GM19467 (cell line): ENCODE data around the gene KRT75.

ENCODE experiments used
- ATAC-seq: cut with Tn5 transposase; IDR thresholded peaks from one replicate; pipeline ENCODE4 v1.9.1; 2021; ENCODE audit warnings: mild to moderate bottlenecking, moderate library complexity; ENCODE audit not compliant: unreplicated experiment

The KRT75 gene

GRCh38 chr12:52440821-52441319 is 6.7 kb upstream of the KRT75 start:
- ATAC-seq = no peak

- ATAC-seq = no peak
Observed at GRCh38 chr12:52439845-52440244, 5.7 kb upstream of the KRT75 start.

- no peak for ATAC-seq
Observed at GRCh38 chr12:52439420-52439819, 5.2 kb upstream of the KRT75 start.

GRCh38 chr12:52438305-52439301 is 4.4 kb upstream of the KRT75 start:
- ATAC-seq = no peak

GRCh38 chr12:52437508-52437907 is 3.3 kb upstream of the KRT75 start:
- no peak for ATAC-seq

- ATAC-seq = no peak
Observed at GRCh38 chr12:52436828-52437474, 2.8 kb upstream of the KRT75 start.

- ATAC-seq = no peak
Observed at GRCh38 chr12:52436000-52436827, 2.0 kb upstream of the KRT75 start.

- no peak for ATAC-seq
Observed at GRCh38 chr12:52435659-52435999, 1.5 kb upstream of the KRT75 start.

GRCh38 chr12:52434760-52435530 is 774 bp upstream of the KRT75 start:
- no peak for ATAC-seq

- no peak for ATAC-seq
Observed at GRCh38 chr12:52433501-52434080, 580 bp downstream of the KRT75 start.

GRCh38 chr12:52432559-52433207 is 1.5 kb downstream of the KRT75 start:
- no peak for ATAC-seq

GRCh38 chr12:52428121-52428520 is 6.0 kb downstream of the KRT75 start:
- no peak for ATAC-seq

GRCh38 chr12:52427083-52427482 is 7.1 kb downstream of the KRT75 start:
- no peak for ATAC-seq

GRCh38 chr12:52426034-52426433 is 8.1 kb downstream of the KRT75 start:
- no peak for ATAC-seq

- ATAC-seq = no peak
Observed at GRCh38 chr12:52425466-52425865, 8.7 kb downstream of the KRT75 start.

GRCh38 chr12:52423661-52424500 is 10.3 kb downstream of the KRT75 start:
- ATAC-seq = no peak

GRCh38 chr12:52423035-52423434 is 11.1 kb downstream of the KRT75 start:
- ATAC-seq = no peak

- ATAC-seq = no peak
Observed at GRCh38 chr12:52419656-52420055, 14.5 kb downstream of the KRT75 start.
